Neural progenitor cell (in vitro differentiated cells): ENCODE data around the gene NUP62CL.

Source experiments
- EZH2 ChIP-seq: fragments of 200-600 bp; sonication (generic); IDR thresholded peaks from 2 replicates; pipeline ENCODE4 v1.6.1; 2017; ENCODE audit warnings: antibody characterized with exemption, mild to moderate bottlenecking, moderate library complexity
- TF ChIP-seq, protein P1 (sequence below): fragments of 200-600 bp; sonication (generic); IDR thresholded peaks from 2 replicates; pipeline ENCODE4 v1.5.1; 2017; ENCODE audit warnings: antibody characterized with exemption, mild to moderate bottlenecking

DNA sequence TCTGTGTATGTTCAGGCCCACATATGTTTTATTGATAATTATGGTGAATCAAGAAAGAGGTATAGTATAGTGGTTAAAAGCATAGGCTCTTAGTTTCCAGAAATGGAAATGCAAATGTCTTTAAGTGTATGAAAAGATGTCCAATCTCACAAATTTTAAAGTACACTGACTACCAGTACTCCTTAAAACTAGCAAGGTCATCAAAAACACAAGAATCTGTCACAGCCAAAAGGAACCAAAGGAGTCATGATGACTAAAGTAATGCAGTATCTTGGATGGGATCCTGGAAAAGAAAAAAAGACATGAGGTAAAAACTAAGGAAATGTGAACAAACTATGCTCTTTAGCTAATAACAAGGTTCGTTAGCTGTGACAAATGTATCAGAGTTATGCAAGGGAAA, 87.0 kb downstream of the NUP62CL start:
- TF ChIP-seq, protein P1, sequence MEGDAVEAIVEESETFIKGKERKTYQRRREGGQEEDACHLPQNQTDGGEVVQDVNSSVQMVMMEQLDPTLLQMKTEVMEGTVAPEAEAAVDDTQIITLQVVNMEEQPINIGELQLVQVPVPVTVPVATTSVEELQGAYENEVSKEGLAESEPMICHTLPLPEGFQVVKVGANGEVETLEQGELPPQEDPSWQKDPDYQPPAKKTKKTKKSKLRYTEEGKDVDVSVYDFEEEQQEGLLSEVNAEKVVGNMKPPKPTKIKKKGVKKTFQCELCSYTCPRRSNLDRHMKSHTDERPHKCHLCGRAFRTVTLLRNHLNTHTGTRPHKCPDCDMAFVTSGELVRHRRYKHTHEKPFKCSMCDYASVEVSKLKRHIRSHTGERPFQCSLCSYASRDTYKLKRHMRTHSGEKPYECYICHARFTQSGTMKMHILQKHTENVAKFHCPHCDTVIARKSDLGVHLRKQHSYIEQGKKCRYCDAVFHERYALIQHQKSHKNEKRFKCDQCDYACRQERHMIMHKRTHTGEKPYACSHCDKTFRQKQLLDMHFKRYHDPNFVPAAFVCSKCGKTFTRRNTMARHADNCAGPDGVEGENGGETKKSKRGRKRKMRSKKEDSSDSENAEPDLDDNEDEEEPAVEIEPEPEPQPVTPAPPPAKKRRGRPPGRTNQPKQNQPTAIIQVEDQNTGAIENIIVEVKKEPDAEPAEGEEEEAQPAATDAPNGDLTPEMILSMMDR, result no peak
- no peak for TF ChIP-seq EZH2
